Uterus (tissue), 4 donors: Measurements from ENCODE around the gene TMCO2. TPM values are rescaled to one million over a fixed set of nuclear protein-coding genes. Genes with fewer than 3 reads are reported as not detected.

Source experiments
- DNase-seq, 2 donors: peaks; one replicate each; pipeline ENCODE4 v3.0.0-alpha.2; 2019 to 2020
- H3K27ac ChIP-seq, 2 donors: fragments of 200-600 bp; sonication (generic); 1 replicate in 1 of 2; 2 replicates in 1 of 2; pipeline ENCODE4 v1.5.1; 2016 to 2018
- H3K27me3 ChIP-seq, 2 donors: fragments of 200-600 bp; sonication (generic); one replicate each; pipeline ENCODE4 v1.5.1; 2018 to 2019; ENCODE audit warnings: control low read depth in 1 of 2
- H3K36me3 ChIP-seq, 2 donors: fragments of 200-600 bp; sonication (generic); one replicate each; pipeline ENCODE4 v1.5.1; 2019; ENCODE audit warnings: control low read depth in 1 of 2
- H3K4me1 ChIP-seq, 2 donors: fragments of 200-600 bp; sonication (generic); one replicate each; pipeline ENCODE4 v1.5.1; 2018 to 2019; ENCODE audit warnings: control low read depth in 1 of 2
- H3K4me3 ChIP-seq, 2 donors: fragments of 200-600 bp; sonication (generic); 1 replicate in 1 of 2; 2 replicates in 1 of 2; pipeline ENCODE4 v1.5.1; 2018 to 2019; ENCODE audit warnings: mild to moderate bottlenecking in 1 of 2
- H3K9me3 ChIP-seq, 2 donors: fragments of 200-600 bp; sonication (generic); one replicate each; pipeline ENCODE4 v1.5.1; 2019; ENCODE audit warnings: control low read depth in 1 of 2
- POLR2A ChIP-seq, 2 donors: fragments of 450-650 bp; IDR thresholded peaks; one replicate each; pipeline ENCODE4 v1.6.1; 2016; ENCODE audit warnings: antibody characterized with exemption in 2 of 2, mild to moderate bottlenecking in 1 of 2, moderate library complexity in 1 of 2
- intact Hi-C: fragments of 100-400 bp; cut with DNase I; formaldehyde crosslinking; loops from one replicate; pipeline ENCODE4 v1.15.1; 2023; ENCODE audit warnings: low total_unique reads
- total RNA-seq, 4 donors: library from RNA; depleted of rRNA in 3 of 4; stranded (reverse); fragments of >200 nt in 3 of 4; gene quantifications; one replicate each; pipeline versions ENCODE4 v1.1.0 to v1.2.4, GENCODE V29; 2014 to 2023
- TF ChIP-seq, protein P1 (sequence below), 4 experiments: fragments of 200-600 bp in 2 of 4; fragments of 450-650 bp in 2 of 4; sonication (generic) in 2 of 4; IDR thresholded peaks; one replicate each; pipeline ENCODE4 v1.5.1; 2016 to 2019; ENCODE audit warnings: antibody characterized with exemption in 4 of 4, mild to moderate bottlenecking in 2 of 4, moderate library complexity in 1 of 4
- donor health status: DM: yes; HTN: yes; CAD: no.

The TMCO2 gene
- total RNA-seq, 4 donors from 2014 or later: not detected

DNA sequence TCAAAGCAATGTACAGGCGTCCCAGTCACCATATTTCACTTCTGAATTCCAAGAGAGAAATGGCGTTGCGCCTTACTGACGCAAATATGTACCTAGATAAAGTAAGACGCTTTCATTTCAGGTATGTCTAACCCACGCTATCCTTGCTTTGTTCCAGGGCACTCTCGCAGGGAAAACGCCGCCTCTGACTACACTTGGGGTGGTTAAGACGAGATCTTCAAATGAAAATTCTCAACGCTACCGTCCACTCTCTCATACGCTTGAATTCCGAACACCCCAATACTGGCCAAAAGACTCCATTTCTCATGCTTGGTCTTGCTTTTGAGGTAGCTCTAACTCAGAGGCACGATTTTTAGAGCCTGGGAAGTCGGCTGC is 9.6 kb downstream of the TMCO2 start:
- Histone ChIP-seq H3K27ac (peak overlapping the region; percentile 95), H3K4me1 (peaks cover 0 to 5% of the 10 kb centered on the region in 2 donors), H3K36me3 (no peaks in the 10 kb centered on the region), H3K9me3 (no peaks in the 10 kb centered on the region), H3K27me3 (no peaks in the 10 kb centered on the region), H3K4me3 (peak overlapping the region; percentile 72 to 75)
- peak in 1 of 2 donors; percentile 24 for DNase-seq
- TF ChIP-seq, protein P1, sequence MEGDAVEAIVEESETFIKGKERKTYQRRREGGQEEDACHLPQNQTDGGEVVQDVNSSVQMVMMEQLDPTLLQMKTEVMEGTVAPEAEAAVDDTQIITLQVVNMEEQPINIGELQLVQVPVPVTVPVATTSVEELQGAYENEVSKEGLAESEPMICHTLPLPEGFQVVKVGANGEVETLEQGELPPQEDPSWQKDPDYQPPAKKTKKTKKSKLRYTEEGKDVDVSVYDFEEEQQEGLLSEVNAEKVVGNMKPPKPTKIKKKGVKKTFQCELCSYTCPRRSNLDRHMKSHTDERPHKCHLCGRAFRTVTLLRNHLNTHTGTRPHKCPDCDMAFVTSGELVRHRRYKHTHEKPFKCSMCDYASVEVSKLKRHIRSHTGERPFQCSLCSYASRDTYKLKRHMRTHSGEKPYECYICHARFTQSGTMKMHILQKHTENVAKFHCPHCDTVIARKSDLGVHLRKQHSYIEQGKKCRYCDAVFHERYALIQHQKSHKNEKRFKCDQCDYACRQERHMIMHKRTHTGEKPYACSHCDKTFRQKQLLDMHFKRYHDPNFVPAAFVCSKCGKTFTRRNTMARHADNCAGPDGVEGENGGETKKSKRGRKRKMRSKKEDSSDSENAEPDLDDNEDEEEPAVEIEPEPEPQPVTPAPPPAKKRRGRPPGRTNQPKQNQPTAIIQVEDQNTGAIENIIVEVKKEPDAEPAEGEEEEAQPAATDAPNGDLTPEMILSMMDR (IDR thresholded peaks at IDR 0.05): no peak
- no peak for TF ChIP-seq POLR2A (IDR thresholded peaks at IDR 0.05)
- intact Hi-C loops: no loop called here

DNA sequence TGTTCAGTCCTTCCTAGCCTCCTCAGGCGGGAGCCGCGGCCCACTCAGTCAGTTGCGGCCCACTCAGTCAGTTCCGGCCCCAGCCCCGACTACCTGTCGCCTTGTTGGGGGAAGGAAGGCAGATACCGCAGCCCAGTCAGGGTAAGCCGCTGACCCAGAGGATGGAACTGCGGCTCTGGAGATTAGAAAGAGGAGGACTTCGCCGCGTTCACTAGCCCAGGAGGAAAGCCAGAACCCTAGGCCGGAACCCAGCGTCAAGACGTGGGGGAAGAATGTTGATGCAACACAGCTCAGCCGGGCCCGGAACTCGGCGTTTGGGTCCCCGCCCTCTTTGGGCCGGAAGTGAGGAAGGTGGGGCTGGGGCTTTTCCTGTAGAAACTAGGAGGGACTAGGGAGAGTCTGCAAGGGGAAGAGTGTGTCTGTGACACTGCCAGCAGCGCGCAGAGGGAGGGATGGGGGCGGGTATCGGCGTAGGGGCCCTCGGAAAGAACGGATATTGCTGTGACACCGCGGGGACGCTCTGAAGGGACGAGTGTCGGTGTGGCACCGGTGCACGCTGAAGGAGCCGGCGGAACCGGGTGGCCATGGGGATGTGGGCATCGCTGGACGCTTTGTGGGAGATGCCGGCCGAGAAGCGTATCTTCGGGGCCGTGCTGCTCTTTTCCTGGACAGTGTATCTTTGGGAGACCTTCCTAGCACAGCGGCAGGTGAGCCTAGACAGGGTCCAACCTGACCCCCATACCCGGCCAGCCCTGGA is 10.1 kb downstream of the TMCO2 start, which contains the start of gene ZMPSTE24:
TSS of gene ZMPSTE24 (plus strand) at position 549 of the 757 bp plus-strand sequence. CDS start at position 585, 36 bp downstream.
- no peaks in the 10 kb centered on the region for H3K27me3 ChIP-seq
- H3K4me3 ChIP-seq: peak within 1 kb of the TSS; percentile 72 to 75
- peaks cover 0 to 5% of the 10 kb centered on the region in 2 donors for H3K4me1 ChIP-seq
- H3K27ac ChIP-seq: peak within 1 kb of the TSS; percentile 95
- no peaks in the 10 kb centered on the region for H3K36me3 ChIP-seq
- DNase-seq: peak; percentile 93 to 94
- TF ChIP-seq, protein P1 (IDR thresholded peaks at IDR 0.05): peak in 2 of 4 experiments; percentile 9 to 15
- peak; percentile 40 to 52 for TF ChIP-seq POLR2A (IDR thresholded peaks at IDR 0.05)
- no peaks in the 10 kb centered on the region for H3K9me3 ChIP-seq
- intact Hi-C loops: no loop called here

DNA sequence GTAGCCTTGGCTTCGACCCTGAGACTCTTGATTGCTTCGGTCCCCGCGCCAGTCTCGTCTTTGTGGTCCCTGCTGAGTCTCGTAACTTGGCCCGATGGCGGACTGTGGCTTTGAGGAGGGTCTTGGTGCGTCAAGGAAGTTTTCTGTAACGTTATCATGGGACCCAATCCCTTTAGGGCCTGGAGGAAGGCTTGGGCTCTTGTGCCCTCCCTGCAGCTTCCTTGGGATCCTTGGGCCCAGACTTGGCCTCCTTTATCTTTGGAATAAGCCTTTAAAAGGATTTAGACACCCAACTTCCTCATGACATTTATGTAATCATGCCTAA is 10.7 kb downstream of the TMCO2 start:
- no peak for DNase-seq
- H3K27ac ChIP-seq: peak overlapping the region; percentile 95
- no peaks in the 10 kb centered on the region for H3K36me3 ChIP-seq
- peak overlapping the region; percentile 72 to 75 for H3K4me3 ChIP-seq
- intact Hi-C loops: no loop called here
- H3K27me3 ChIP-seq: no peaks in the 10 kb centered on the region
- H3K9me3 ChIP-seq: no peaks in the 10 kb centered on the region
- TF ChIP-seq, protein P1 (IDR thresholded peaks at IDR 0.05): no peak
- TF ChIP-seq POLR2A (IDR thresholded peaks at IDR 0.05): no peak
- H3K4me1 ChIP-seq: peaks cover 0 to 5% of the 10 kb centered on the region in 2 donors

DNA sequence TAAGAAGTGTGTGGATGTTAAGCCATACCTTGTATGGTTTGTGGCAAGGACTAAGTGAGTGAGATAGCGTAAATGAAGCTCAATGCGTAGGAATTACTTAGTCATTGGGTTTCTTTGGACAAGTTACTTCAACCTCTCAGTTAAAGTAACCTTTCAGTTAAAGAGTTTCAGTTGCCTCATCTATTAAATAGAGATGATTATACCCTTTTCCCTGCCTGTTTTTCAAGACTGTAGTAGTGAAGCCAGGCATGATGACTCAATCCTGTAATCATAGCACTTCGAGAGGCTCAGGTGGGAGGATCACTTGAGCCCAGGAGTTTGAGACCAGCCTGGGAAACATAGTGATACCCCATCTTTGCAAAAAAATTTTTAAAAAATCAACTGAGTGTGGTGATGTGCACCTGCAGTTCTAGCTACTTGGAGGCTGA is 16.6 kb downstream of the TMCO2 start:
- no peak for TF ChIP-seq POLR2A (IDR thresholded peaks at IDR 0.05)
- TF ChIP-seq, protein P1 (IDR thresholded peaks at IDR 0.05): no peak
- no peaks in the 10 kb centered on the region for H3K36me3 ChIP-seq
- no peaks in the 10 kb centered on the region for H3K9me3 ChIP-seq
- H3K27me3 ChIP-seq: no peaks in the 10 kb centered on the region
- intact Hi-C loops: no loop called here
- DNase-seq: no peak
- peaks cover 6 to 12% of the 10 kb centered on the region in 2 donors for H3K4me1 ChIP-seq
- no peak overlapping the region for H3K4me3 ChIP-seq
- H3K27ac ChIP-seq: peak overlapping the region in 1 of 2 donors; percentile 1

DNA sequence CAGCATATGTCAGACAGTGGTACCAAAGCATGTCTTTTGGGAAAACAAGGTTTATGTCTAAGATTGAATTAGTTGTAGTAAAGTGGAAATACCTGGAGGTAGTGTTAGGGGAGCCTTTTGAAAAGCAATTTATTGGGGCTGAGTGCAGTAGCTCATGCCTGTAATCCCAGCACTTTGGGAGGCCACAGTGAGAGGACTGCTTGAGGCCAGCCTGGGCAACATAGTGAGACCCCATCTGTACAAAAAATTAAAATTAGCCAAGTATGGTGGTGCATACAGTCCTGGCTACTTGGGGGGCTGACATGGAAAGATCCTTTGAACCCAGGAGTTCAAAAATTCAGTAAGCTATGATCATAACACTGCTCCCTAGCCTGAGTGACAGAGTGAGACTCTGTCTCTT is 17.6 kb downstream of the TMCO2 start:
- no peak overlapping the region for H3K4me3 ChIP-seq
- peaks cover 6 to 9% of the 10 kb centered on the region in 2 donors for H3K4me1 ChIP-seq
- H3K36me3 ChIP-seq: no peaks in the 10 kb centered on the region
- no peak for TF ChIP-seq POLR2A (IDR thresholded peaks at IDR 0.05)
- TF ChIP-seq, protein P1 (IDR thresholded peaks at IDR 0.05): no peak
- peak overlapping the region in 1 of 2 donors; percentile 88 for H3K27ac ChIP-seq
- intact Hi-C loops: no loop called here
- no peaks in the 10 kb centered on the region for H3K9me3 ChIP-seq
- no peaks in the 10 kb centered on the region for H3K27me3 ChIP-seq
- DNase-seq: no peak
